Endothelial cell of umbilical vein (primary cell): ENCODE data around the gene PTPRO. TPM values are rescaled to one million over a fixed set of nuclear protein-coding genes. Genes with fewer than 3 reads are reported as not detected.

Experiments
- BruUV-seq: library from RNA; stranded (reverse); fragments of 400-500 nt; replicated peaks from 2 replicates; lab custom pipeline; 2021; lab: Mats Ljungman, UMichigan
- CTCF ChIA-PET: fragments of 300-600, 350-600 bp; sonication (Branson Sonifier 250); formaldehyde crosslinking; loops from one replicate; lab custom pipeline; 2021; ENCODE audit warnings: antibody characterized with exemption, inconsistent platforms; lab: Charles Lee
- POLR2A ChIA-PET: fragments of 300-600, 350-600 bp; sonication (Branson Sonifier 250); formaldehyde crosslinking; loops from one replicate; lab custom pipeline; 2021; ENCODE audit warnings: antibody characterized with exemption, inconsistent platforms; lab: Charles Lee
- DNase-seq: peaks from one replicate; pipeline ENCODE4 v3.0.0-alpha.2; 2011; ENCODE audit warnings: low read depth, low spot score
- FAIRE-seq: peaks from 2 replicates; lab custom pipeline; 2011; peaks lifted over from hg19 to GRCh38; lab: Jason Lieb, UNC
- H2AFZ ChIP-seq: 2 replicates; pipeline ENCODE4 v1.6.0; 2012; ENCODE audit warnings: low read depth, low read length, control low read depth, inconsistent platforms
- H3K27ac ChIP-seq: 2 replicates; pipeline ENCODE4 v1.5.1; 2011; ENCODE audit warnings: low read depth, mild to moderate bottlenecking, control low read depth, low read length, moderate library complexity; ENCODE audit not compliant: insufficient read depth
- H3K27me3 ChIP-seq, 2 experiments: 2 replicates each; pipeline versions ENCODE4 v1.6.0 to v1.6.1; 2011; ENCODE audit warnings: low read length in 2 of 2, mixed read lengths in 1 of 2; ENCODE audit not compliant: control insufficient read depth in 2 of 2, insufficient read depth in 2 of 2
- H3K36me3 ChIP-seq, 2 experiments: 2 replicates in 1 of 2; 3 replicates in 1 of 2; pipeline ENCODE4 v1.5.1; 2011; ENCODE audit warnings: low read length in 2 of 2, mild to moderate bottlenecking in 1 of 2, moderate library complexity in 1 of 2; ENCODE audit not compliant: control insufficient read depth in 2 of 2, insufficient read depth in 2 of 2; ENCODE audit errors: extremely low read depth in 1 of 2
- H3K4me1 ChIP-seq: 3 replicates; pipeline ENCODE4 v1.5.1; 2011; ENCODE audit warnings: mild to moderate bottlenecking, low read length; ENCODE audit not compliant: control insufficient read depth, insufficient read depth; ENCODE audit errors: extremely low read depth
- H3K4me2 ChIP-seq: 2 replicates; pipeline ENCODE4 v1.6.1; 2011; ENCODE audit warnings: low read length, control low read depth, mixed read lengths; ENCODE audit not compliant: insufficient read depth
- H3K4me3 ChIP-seq, 3 experiments: fragments of 200-600 bp in 1 of 3; sonication (generic), shearing (Covaris generic) in 1 of 3; replicated peaks in 1 of 3; 2 replicates each; pipeline ENCODE4 v1.5.1; 2011 to 2016; ENCODE audit warnings: control low read depth in 3 of 3, low read length in 3 of 3, mild to moderate bottlenecking in 2 of 3, inconsistent platforms in 1 of 3, low read depth in 1 of 3, moderate library complexity in 1 of 3; ENCODE audit not compliant: insufficient read depth in 1 of 3
- H3K79me2 ChIP-seq: 2 replicates; pipeline ENCODE4 v1.6.0; 2012; ENCODE audit warnings: low read length, inconsistent platforms; ENCODE audit not compliant: control insufficient read depth, insufficient read depth
- H3K9ac ChIP-seq: replicated peaks from 2 replicates; pipeline ENCODE3; 2011; ENCODE audit warnings: low read length, control low read depth; ENCODE audit not compliant: insufficient read depth; ENCODE audit errors: extremely low read depth
- H3K9me1 ChIP-seq: replicated peaks from 3 replicates; pipeline ENCODE4 v1.6.0; 2011; ENCODE audit warnings: mild to moderate bottlenecking, low read length; ENCODE audit not compliant: control insufficient read depth, insufficient read depth; ENCODE audit errors: extremely low read depth
- H3K9me3 ChIP-seq: replicated peaks from 2 replicates; pipeline ENCODE4 v1.5.1; 2012; ENCODE audit warnings: low read length, inconsistent platforms; ENCODE audit not compliant: control insufficient read depth, insufficient read depth
- H4K20me1 ChIP-seq: replicated peaks from 2 replicates; pipeline ENCODE3; 2011; ENCODE audit warnings: mild to moderate bottlenecking, low read length; ENCODE audit not compliant: control insufficient read depth, insufficient read depth; ENCODE audit errors: extremely low read depth
- CTCF ChIP-seq, 2 donors: IDR thresholded peaks; 1 replicate in 1 of 2; 2 replicates in 1 of 2; pipeline ENCODE4 v1.5.1; 2011; ENCODE audit warnings: low read length in 2 of 2, mild to moderate bottlenecking in 2 of 2, moderate library complexity in 2 of 2, control low read depth in 1 of 2, inconsistent platforms in 1 of 2, low read depth in 1 of 2; ENCODE audit not compliant: insufficient read depth in 1 of 2; ENCODE audit errors: extremely low read depth in 1 of 2
- FOS ChIP-seq: IDR thresholded peaks from 2 replicates; pipeline ENCODE4 v1.6.1; 2011; ENCODE audit warnings: mild to moderate bottlenecking, low read length, moderate library complexity, borderline replicate concordance; ENCODE audit not compliant: insufficient read depth
- GATA2 ChIP-seq: IDR thresholded peaks from 2 replicates; pipeline ENCODE4 v1.7.0; 2011; ENCODE audit warnings: low read depth, mild to moderate bottlenecking, moderate library complexity, mixed read lengths, low read length; ENCODE audit not compliant: insufficient read length, insufficient read depth
- MYC ChIP-seq: IDR thresholded peaks from one replicate; pipeline ENCODE4 v1.6.1; 2011; ENCODE audit warnings: mild to moderate bottlenecking, low read depth, low read length
- POLR2A ChIP-seq: IDR thresholded peaks from 2 replicates; pipeline ENCODE4 v1.6.1; 2012; ENCODE audit warnings: low read depth, mild to moderate bottlenecking, control low read depth, low read length
- POLR2AphosphoS5 ChIP-seq: IDR thresholded peaks from 2 replicates; pipeline ENCODE4 v1.6.1; 2012; ENCODE audit warnings: low read depth, mild to moderate bottlenecking, control low read depth, low read length, moderate library complexity; ENCODE audit not compliant: insufficient read depth
- dilution Hi-C: fragments of 300-500 bp; cut with MboI; formaldehyde crosslinking; loops from one replicate; pipeline ENCODE4 v1.15.0; 2019; ENCODE audit warnings: low sequenced_read_pairs; ENCODE audit not compliant: extremely low pct_ligation_motif_present
- intact Hi-C: fragments of 100-400 bp; cut with micrococcal nuclease; formaldehyde crosslinking; loops from one replicate; pipeline ENCODE4 v1.10.0; 2022
- polyA plus RNA-seq, 4 experiments: library from polyadenylated mRNA; depleted of rRNA in 3 of 4; stranded (reverse) in 3 of 4; unstranded in 1 of 4; fragments of >200 nt; gene quantifications; 2 replicates each; pipeline versions ENCODE4 v1.2.1 to v1.2.3, GENCODE V29; 2011 to 2012; ENCODE audit warnings: missing spikeins in 1 of 4
- total RNA-seq: library from RNA; stranded (reverse); gene quantifications from 2 replicates; pipeline ENCODE4 v1.2.3, GENCODE V29; 2021

Gene PTPRO
- total and polyA plus RNA-seq, 2 donors (not counting 3 experiments of a cell fraction or from before 2014, with no cell fraction given) = not detected

GRCh38 chr12:15584366-15585041 is 262.2 kb downstream of the PTPRO start:
- no peak overlapping the region for H3K27ac ChIP-seq
- POLR2A ChIA-PET = no interaction called here
- no TSS peak for BruUV-seq
- peaks cover 5 to 11% of the 10 kb centered on the region in 2 experiments for H3K27me3 ChIP-seq
- dilution Hi-C loops = no loop called here
- CTCF ChIA-PET = interaction anchor here (0.6 to 8.9 kb wide), 84 partner anchors 9 to 862 kb away, joined by 3 to 202 read pairs (median 5); partner anchors contain the start of genes EPS8 and RERG
- H3K4me2 ChIP-seq = no peak overlapping the region
- FAIRE-seq = peak; percentile 24
- H3K9me1 ChIP-seq = no peaks in the 10 kb centered on the region
- H3K79me2 ChIP-seq = no peaks in the 10 kb centered on the region
- no peak overlapping the region for H2AFZ ChIP-seq
- intact Hi-C loops = loop anchor here (1.0 kb wide), 2 partner anchors 52 to 308 kb away; no protein-coding TSS in a partner anchor
- H3K36me3 ChIP-seq = no peaks in the 10 kb centered on the region
- H3K9ac ChIP-seq = no peak overlapping the region
- H3K9me3 ChIP-seq = no peaks in the 10 kb centered on the region
- peak; percentile 52 for DNase-seq
- TF ChIP-seq GATA2 = no peak
- peak; percentile 48 to 60 for TF ChIP-seq CTCF (IDR thresholded peaks at IDR 0.05; ENCODE audit: extremely low read depth in 1 of 2, insufficient read depth in 1 of 2, low read depth in 1 of 2, low read length in 2 of 2)
- no peak for TF ChIP-seq FOS
- no peak for TF ChIP-seq POLR2A
- no peak for TF ChIP-seq POLR2AphosphoS5
- TF ChIP-seq MYC = no peak
- no peak overlapping the region for H3K4me3 ChIP-seq
- H4K20me1 ChIP-seq = no peaks in the 10 kb centered on the region
- H3K4me1 ChIP-seq = no peaks in the 10 kb centered on the region
